NCI-H510A treated with DMSO at 0.1 percent for 48 hours (cell line): ENCODE data around the gene SDHA.
"Not testable (repeated sequence)": the region's sequence is repeated elsewhere in the genome, so short reads cannot be mapped to it uniquely, and the experiment has no call there.

Source experiments
- DNase-seq: peaks from one replicate; lab custom pipeline; 2025; lab: John Stamatoyannopoulos, UW

Gene SDHA

DNA sequence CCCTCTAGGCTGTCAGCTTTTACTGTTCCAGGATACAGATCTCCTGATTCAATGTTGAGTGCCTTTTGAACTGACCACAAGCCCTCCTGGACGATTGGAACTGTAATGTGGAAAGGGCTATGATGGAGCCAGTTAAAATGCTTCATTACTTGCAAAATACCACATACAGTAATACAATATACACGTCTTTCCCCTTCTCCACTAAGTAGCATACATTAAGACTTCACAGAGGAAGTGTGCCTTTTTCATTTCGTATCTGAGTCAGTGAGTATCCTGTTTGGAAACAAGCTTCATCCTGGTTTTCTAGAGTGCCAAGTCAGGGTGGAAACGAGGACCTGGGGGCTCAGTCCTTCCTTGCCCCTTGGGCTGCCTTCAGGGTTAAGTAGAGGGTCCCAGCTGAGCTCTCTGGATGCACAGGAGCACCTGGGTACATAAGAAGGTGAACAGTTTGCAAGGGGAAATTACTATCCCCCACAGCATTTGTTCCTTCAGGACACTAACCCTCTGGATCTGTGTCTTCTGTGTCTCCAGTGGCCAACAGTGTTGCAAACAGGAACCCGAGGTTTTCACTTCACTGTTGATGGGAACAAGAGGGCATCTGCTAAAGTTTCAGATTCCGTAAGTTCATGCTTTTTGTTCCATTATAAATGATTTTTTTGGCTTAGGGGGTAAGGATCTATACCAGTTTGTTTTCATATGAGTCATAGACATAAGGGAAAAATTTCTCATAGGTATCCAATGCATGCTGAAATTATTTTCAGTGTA lies 5.0 kb downstream of the SDHA start:
- DNase-seq, result not testable (repeated sequence)

DNA sequence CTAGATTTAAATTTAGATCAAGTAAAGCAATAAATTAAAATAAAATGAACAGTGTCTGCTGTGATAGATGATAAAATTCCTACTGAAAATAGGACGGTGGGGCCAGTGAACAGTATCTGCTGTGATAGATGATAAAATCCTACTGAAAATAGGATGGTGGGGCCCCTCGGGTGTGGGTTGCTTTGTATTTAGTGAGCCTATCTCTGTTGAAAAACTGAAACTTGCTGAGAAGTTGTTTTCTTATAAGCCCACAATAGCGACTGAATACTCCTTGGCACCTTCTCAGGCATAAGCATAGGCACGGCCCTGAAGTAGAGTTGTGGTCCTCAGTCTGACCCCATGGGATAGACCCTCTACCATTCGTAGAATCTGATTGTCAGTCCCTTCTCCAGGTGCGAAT lies 5.7 kb downstream of the SDHA start:
- DNase-seq, result no peak

DNA sequence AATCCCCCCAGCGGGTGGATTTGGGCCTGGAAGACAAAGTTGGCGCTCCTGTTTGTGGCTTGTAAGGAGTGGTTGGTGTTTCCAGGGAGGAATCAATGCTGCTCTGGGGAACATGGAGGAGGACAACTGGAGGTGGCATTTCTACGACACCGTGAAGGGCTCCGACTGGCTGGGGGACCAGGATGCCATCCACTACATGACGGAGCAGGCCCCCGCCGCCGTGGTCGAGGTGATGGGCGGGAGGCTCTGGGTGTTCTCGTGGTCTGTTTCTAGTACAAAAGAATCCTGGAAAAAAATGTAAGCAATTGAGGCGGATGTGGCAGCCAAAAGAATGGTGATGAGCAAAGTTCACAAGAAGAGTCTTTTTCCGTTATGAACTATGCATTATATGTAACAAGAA lies 7.2 kb downstream of the SDHA start:
- DNase-seq, result no peak

DNA sequence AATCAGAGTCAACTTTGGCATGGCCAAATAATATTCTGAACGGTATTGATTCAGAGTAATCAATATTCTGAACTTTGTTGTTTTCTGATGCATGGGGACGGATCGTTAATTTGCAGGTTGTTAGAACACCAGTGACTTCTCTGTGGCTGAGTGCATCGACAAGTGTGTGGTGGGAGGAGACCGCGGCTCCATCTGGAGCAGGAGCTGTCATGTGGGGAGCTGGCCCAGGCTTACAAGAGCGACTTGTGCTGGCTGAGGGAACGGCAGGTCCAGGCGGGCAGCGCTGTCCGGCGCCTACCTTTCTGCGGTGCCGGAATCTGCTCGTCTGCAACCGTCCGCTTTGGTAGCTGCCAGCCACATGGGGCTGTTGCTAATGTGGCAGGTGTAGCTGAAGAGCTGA lies 9.3 kb downstream of the SDHA start:
- not testable (repeated sequence) for DNase-seq

DNA sequence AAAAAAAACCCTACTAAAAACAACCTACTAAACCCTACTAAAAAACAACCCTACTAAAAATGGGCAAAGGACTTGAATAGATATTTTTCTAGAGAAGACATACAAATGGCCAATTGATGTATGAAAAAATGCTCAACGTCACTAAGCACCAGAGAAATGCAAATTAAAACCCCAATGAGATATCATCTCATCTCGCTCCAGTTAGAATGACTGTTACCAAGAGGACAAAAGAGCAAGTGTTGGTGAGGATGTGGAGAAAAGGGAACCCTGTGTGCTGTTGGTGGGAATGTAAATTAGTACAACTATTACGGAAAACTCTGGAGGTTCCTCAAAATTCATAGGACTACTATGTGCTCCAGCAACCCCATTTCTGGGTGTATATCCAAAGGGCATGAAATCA lies 10.8 kb downstream of the SDHA start:
- no peak for DNase-seq

DNA sequence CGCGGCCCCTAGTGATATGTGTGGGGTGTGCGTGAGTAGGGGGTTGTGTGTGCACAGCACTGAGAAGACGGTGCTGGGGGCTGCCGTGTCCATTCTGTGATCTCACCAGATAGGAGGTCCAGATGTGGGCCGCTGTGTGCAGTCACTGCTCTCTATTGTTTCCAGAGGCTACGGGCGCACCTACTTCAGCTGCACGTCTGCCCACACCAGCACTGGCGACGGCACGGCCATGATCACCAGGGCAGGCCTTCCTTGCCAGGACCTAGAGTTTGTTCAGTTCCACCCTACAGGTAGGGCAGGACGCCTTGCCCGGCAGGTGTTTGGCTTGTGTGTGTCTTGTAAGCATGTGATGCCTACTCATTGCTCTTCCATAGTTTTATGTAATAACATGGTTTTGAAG lies 12.6 kb downstream of the SDHA start:
- no peak for DNase-seq

DNA sequence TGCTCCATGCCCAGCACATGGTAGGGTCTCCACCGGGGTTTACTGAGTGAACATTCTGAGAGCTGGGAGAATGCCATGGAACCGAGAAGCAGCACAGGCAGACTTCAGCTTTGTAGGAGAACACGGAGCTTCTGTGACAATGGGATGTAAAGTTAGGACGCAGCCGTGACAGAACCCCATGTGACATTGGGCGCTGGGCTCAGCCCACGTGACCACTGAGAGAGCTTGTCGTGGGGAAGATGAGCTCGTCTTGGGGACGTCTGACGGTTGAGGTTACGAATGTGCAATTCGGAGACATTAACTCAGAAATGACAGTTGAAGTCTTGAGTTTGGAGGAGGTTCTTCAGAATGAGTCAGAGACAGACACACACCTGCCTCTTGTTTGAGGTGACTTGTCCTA lies 13.5 kb downstream of the SDHA start:
- DNase-seq, result no peak

DNA sequence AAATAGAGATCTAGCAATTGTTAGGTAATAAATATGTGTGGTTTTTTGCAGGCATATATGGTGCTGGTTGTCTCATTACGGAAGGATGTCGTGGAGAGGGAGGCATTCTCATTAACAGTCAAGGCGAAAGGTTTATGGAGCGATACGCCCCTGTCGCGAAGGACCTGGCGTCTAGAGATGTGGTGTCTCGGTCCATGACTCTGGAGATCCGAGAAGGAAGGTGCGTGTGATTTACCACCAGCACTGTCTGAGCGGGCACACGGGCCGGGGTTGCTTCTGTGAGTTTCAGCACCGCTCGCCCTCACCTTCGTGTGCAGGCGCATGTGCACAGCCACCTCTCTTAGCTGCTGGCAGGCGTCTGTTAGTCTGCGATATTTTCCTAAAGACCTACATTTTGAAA lies 15.3 kb downstream of the SDHA start:
- DNase-seq, result not testable (repeated sequence)

DNA sequence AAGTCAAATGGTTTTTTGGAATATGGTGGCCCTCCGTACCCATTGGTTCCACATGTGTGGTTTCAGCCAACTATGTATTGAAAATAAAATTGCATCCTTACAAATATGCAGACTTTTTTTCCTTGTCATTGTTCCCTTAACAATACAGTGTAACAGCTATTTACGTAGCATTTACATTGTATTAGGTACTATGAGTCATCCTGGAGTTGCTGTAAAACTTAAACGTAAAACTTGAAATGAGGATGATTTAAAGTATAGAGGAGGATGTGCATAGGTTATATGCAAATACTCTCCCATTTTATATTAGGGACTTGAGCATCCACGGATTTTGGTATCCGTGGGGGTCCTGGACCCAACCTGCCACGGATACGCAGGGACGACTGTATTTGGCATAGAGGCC lies 16.3 kb downstream of the SDHA start:
- no peak for DNase-seq

DNA sequence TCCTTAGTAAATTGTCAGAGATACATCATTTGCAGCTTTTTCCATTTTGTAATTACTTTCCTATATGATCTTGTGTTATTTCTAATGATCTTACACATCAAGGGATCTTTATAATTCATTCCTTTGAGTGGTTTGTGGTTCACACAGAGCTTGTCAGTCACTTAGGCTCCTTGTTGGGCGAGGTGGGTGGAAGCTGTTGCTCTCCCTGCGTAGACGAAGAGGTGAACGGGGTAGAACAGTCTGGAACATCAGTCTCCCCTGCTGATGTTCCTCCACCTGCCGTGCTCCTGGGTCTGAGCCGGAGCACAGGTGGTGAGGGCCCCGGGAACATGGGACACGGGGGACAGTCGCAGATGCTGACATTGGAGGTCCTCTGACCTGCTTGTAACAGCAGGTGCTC lies 17.4 kb downstream of the SDHA start:
- not testable (repeated sequence) for DNase-seq

DNA sequence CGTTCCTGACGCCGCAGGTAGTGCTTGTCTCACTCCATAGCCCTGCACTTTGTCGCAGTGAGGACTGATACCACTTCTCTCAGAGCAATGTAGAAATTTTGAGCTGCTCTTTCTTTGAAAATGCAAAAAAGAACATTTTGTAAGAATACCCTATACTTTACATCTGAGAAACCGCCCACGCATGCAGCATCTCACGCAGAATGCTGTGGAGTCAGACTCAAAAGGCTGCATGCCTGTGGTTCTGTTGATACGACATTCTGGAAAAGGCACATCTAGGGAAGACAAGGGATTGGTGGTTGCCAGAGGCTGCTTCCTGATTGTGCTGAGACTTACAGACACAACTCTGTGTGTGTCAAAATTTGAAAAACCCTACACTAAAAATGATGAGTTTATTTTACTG lies 19.8 kb downstream of the SDHA start:
- DNase-seq, result not testable (repeated sequence)

DNA sequence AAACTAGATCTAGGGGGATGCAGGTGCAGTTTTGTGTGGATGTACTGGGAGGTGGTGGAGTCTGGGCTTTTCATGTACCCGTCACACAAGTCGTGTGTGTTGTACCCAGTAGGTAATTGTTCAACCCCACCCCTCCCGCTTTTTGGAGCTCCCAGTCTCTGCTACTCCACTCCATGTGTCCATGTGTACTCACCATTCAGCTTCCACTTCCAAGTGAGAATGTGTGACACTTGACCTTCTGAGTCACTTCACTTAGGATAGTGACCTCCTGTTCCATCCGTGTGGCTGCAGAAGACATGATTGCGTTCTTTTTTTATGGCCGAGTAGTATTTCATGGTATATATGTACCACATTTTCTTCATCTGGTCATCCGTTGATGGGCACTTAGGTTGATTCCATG lies 22.4 kb downstream of the SDHA start:
- not testable (repeated sequence) for DNase-seq

DNA sequence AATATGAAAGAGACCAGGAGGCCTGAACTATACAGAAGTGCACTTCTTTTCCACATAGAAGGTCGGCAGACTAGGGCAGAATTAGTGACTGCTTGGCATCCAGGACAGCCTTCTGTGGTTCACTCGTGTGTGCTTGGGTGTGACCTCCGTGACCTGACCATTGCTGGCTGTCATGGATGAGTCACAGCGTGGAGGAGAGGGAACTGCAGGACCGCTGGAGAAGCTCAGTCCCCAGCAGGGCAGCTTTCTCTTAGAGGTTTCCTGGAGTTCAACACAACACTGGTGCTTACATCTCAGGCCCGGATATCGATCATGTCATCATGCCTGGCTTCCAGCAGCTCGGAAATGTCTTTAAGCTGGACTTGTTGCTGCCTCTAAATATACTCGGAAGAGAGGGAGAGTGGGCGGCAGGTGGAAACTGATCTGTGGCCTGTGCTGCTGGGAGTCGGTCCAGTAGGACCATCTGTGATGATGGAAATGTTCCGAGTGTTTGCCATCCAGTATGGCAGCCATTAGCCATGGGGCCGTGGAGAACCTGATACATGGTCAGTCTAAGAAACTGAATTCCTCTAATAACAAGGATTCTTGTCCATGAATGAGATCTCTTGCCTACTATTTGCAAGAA lies 23.0 kb downstream of the SDHA start:
- DNase-seq, result not testable (repeated sequence)

DNA sequence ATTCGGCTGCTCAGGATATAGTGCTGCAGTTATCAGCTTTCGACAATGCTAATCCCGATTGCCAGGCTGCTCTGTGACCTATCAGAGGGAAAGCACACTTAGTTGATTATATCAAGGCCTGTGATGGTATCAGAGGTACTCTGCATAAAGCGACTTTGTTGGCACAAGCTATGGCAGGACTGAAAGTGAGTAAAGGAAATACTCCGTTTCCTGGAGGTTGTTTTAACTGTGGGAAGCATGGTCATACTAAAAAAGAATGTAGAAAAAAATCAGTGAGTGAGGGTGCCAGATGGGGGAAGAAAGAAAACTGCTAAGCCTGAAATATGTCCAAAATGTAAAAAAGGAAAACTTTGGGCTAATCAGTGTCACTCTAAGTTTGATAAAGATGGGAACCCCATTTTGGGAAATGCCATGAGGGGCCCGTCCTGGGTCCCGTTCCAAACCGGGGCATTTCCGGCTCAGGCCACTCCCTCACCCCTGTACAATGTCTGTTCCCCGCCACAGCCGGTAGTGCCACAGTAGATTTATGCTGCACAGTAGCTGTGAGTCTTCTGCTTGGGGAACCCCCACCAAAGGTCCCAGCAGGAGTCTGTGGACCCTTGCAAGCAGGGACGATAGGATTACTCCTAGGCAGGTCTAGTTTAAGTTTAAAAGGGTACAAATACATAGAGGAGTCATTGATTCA lies 25.7 kb downstream of the SDHA start:
- not testable (repeated sequence) for DNase-seq

DNA sequence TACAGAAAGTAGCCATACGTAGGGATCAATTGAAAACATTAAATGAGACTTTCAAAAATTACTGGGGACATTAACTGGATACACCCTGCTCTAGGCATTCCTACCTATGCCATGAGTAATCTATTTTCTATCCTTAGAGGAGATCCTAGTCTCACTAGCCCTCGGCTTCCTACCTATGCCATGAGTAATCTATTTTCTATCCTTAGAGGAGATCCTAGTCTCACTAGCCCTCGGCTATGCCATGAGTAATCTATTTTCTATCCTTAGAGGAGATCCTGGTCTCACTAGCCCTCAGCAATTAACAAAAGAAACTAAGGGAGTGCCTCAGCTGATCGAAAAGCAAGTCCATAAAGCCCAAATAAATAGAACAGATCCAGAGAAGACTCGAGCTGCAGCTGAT lies 27.6 kb downstream of the SDHA start:
- not testable (repeated sequence) for DNase-seq

DNA sequence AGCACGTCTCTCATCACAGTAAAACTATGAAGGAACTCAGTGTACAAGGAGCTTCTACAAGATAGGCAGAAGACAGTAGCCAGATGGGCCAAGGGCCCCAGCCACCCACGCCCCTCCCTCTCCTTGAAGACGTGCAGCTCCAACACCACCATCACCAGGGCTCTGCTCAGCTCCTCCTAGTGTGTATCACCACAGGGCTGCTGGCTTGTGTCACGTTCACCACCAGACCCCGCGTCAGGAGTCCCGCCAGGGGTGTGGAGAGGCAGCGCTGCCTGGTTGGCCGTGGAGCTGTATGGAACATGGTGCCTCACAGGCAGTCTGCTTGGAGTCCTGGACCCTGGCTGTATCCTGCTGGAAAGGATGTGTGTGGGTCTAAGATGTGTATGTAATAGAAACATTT lies 32.3 kb downstream of the SDHA start:
- DNase-seq, result not testable (repeated sequence)

DNA sequence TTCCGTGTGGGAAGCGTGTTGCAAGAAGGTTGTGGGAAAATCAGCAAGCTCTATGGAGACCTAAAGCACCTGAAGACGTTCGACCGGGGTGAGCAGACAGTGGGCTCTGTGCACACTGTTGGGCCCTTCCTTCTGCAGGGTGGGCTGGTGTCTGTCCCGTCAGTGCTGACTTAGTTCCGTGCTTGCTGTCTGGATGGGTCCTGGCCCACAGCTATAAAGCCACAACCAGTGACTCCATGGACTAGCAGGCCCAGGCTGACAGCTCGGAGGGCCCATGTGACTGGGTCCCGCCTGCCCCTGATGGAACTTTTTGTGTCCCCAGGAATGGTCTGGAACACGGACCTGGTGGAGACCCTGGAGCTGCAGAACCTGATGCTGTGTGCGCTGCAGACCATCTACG lies 32.9 kb downstream of the SDHA start:
- not testable (repeated sequence) for DNase-seq

DNA sequence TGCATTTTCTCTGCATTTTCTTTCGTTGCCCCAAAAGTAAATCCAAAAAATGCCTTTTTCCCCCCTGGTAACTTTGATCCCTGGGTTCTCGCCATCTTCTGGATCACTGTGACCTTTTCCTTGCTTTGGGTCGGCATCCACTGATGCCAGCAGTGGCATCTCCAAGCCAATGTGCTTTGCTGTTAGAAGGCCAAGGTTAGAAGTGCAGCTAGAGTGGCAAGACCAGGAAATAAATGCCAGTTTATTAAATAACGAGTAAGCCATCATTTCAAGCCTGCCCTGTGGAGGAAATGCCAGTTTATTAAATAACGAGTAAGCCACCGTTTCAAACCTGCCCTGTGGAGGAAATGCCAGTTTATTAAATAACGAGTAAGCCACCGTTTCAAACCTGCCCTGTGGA lies 33.4 kb downstream of the SDHA start:
- DNase-seq, result not testable (repeated sequence)

DNA sequence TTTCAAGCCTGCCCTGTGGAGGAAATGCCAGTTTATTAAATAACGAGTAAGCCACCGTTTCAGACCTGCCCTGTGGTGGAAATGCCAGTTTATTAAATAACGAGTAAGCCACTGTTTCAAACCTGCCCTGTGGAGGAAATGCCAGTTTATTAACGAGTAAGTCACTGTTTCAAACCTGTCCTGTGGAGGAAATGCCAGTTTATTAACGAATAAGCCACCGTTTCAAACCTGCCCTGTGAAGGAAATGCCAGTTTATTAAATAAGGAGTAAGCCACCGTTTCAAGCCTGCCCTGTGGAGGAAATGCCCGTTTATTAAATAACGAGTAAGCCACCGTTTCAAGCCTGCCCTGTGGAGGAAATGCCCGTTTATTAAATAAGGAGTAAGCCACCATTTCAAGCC lies 33.9 kb downstream of the SDHA start:
- not testable (repeated sequence) for DNase-seq

DNA sequence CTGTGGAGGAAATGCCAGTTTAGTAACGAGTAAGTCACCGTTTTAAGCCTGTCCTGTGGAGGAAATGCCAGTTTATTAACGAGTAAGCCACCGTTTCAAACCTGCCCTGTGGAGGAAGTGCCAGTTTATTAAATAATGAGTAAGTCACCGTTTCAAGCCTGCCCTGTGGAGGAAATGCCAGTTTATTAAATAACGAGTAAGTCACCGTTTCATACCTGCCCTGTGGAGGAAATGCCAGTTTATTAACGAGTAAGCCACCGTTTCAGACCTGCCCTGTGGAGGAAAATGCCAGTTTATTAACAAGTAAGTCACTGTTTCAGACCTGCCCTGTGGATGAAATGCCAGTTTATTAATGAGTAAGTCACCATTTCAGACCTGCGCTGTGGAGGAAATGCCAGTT lies 34.4 kb downstream of the SDHA start:
- DNase-seq, result no peak

DNA sequence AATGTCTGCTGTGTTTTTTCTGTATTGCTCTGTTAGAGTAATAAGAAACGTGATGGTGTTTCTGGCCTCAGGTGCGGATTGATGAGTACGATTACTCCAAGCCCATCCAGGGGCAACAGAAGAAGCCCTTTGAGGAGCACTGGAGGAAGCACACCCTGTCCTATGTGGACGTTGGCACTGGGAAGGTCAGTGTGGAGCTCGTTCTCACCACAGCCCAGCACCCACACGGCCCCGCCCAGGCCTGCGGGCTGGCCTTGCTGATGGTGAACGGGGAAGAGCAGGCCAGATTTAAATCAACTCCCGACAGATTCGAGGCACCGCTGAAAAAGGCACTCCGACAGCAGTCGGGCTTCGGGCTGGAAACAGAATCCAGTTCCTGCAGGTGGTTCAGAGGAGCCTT lies 36.2 kb downstream of the SDHA start:
- not testable (repeated sequence) for DNase-seq

DNA sequence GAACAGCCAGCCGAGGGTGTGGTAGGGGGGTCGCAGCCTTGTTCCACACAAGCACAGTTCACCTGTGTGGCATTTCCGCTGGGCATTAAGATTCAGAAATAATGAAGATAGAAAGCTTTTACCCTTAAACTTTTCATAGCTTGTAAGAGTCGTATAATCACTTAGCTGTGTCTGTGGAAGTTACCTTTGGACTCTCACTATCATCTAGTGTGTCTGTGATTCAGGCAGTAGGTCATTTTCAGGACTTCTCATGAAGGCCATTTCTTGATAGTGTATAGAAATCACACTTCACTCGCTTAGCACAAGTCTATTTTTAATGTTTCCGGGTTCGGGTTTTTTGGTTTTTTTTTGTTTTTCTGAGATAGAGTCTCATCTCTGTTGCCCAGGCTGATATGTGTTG lies 37.0 kb downstream of the SDHA start:
- DNase-seq, result not testable (repeated sequence)

DNA sequence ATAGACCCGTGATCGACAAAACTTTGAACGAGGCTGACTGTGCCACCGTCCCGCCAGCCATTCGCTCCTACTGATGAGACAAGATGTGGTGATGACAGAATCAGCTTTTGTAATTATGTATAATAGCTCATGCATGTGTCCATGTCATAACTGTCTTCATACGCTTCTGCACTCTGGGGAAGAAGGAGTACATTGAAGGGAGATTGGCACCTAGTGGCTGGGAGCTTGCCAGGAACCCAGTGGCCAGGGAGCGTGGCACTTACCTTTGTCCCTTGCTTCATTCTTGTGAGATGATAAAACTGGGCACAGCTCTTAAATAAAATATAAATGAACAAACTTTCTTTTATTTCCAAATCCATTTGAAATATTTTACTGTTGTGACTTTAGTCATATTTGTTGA lies 38.2 kb downstream of the SDHA start:
- DNase-seq, result not testable (repeated sequence)
